ELF-1 (cell line): Measurements from ENCODE around the gene AGTR1.
A peak's percentile ranks its signal among the peaks of the same experiment; 100 is the strongest.
"Not testable (repeated sequence)": the region's sequence is repeated elsewhere in the genome, so short reads cannot be mapped to it uniquely, and the experiment has no call there.

Experiments used
- DNase-seq: peaks from one replicate; pipeline ENCODE4 v3.0.0-alpha.2; 2016; ENCODE audit warnings: low read depth, low spot score

Gene AGTR1

DNA sequence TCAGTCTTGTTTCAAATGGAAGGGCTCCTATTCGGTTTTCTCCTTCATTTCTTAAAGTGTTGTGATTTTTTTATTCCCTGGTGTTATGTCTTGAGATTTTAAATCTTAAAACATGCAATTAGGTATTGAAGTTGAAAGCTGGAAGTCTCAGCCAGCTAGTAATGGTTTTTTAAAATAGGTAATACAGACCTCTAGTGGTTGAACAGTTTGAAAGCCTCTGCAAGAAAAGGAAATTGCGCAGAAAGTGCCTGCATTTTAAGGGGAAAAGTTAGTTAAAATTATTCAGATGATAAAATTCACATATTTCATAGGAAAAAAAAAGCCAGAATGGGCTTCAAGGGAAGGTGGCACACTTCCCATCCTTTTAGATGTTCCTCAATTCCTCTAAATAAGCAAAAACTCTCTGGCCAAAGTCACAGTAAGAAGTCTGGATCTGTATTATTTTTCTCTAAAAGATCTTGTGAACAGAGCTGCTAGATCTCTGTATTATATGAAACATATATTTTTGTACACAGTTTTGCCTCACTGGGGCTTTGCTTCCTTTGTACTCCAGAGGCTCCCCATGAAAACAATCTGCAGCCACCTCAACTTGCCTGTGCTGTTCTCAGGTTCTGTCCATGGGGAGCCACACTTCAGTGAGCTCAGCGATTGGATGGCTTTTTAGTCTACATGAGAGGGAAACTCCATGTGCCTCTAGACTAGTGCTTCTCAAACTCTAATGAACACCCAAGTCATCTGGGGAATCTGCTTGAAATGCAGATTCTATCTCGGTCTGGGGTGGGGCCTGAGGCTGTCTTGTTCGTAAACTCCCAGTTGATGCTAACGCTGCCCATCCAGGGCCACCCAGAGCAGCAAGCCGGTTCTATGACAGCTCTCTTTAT lies 21.5 kb downstream of the AGTR1 start:
- peak; percentile 30 for DNase-seq

DNA sequence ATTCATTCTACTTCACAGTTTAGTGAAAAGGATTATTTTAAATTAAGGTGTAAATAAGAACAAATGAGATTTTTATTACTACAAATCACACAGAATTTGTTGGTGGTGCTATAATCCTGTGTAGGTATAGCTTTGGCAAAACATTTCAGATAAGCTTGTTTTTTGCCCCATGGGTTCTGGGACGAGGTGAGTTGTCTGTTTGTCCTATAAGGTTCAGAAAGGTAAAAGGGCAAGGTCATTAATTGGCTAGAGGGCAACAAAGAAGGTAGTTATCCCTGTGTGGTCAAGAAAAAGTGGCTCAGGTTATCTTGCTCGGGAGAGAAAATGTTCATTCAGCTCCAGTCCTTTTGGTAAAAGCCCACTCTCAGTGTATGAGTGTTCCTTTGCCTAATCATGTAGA lies 23.2 kb downstream of the AGTR1 start:
- no peak for DNase-seq

DNA sequence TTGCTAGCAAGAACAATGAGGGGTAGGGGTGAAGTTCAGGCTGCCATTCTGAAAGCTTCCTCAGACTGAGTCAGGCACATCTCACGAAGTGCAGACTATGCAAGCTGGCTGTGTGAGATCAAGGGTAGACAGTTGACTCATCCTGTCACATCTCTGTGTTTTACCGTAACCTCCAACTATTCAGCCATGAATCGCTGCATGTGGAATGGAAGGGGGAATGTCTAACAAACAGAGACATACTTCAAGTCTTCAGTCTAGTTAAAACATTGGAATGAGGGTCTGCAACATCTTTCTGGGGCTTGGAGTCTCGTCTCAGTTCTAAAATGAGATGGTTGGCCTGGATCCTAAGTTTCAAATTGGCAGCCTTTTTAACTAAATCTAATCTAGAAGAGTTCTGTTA lies 25.9 kb downstream of the AGTR1 start:
- DNase-seq = no peak

DNA sequence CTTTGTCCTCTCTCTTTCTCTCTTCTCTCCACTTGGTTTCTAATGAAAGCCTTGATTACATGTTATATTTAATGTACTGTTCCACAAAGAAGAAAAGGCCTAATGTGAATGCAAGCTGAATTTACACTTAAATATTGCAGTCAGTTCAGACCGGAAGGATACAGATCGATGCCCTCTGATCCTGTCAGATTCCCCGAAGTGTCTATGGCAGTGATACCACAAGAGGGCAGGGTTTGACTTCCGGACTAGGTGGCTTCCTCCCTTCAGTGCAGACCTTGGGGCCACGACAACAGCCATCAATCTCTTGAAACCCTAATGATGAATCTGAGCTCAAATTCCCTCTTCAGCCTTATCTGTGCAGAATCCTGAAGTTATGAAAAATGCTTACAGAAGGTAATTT lies 29.5 kb downstream of the AGTR1 start:
- DNase-seq = peak; percentile 61

DNA sequence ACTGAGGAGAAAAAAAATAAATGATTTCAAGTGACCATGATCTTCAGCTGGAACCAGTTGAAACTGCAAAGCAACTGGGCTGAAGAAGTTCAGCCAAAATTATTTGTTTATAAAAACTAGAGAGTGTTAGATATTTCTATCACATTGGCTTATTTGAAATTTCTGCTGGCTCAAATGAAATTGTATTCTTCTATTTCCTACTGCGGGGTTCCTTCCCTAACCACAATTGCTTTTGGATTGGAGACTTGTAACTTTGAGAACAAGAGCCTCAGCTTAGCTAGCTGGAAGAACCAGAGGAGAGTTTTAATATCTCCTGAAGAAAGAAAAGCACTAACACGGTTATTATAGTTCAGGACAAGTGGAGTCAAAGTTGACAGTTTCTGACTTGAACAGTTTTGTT lies 31.1 kb downstream of the AGTR1 start:
- no peak for DNase-seq

DNA sequence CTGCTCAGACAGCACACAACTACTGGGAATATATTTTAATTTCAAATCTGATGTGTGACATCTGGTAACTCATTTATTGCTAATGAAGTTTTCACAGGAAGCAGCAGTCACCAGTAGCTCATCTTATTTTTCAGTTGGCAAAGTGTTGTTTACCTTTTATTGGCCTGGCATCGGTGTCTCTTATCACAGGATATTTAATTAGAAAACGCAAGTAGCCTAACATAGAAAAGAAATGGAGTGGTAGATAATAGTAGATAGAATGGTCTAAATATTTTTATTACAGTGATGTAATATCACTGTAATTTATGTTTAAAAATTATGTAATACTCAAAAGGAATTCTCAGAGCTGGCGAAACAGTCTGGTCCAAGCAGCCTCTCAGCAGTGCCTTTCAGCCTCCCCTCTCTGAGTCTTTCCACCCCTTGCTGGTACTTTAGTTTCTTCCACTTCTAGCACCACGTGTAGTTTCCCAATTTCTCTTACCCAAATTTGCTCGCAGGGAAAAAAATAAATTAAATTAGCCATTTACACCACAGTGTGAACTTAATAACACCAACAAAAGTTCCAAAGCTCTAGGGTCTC lies 31.9 kb downstream of the AGTR1 start:
- DNase-seq = no peak

DNA sequence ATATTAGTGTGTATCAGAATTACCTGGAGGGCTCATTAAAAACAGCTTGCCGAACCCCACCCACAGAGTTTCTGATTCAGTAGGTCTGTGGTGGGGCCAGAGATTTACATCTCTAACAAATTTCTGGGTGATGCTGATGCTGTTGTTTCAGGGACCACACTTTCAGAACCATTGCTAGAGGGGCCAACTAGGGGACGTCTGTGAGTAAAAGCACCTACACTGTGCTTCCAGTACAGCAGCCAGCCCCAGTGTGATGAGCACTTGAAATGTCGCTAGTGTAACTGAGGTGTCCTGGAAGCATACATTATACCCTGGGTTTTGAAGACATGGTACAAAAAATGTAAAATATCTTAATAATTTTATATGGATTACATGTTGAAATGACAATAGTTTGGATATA lies 33.0 kb downstream of the AGTR1 start:
- DNase-seq = no peak

DNA sequence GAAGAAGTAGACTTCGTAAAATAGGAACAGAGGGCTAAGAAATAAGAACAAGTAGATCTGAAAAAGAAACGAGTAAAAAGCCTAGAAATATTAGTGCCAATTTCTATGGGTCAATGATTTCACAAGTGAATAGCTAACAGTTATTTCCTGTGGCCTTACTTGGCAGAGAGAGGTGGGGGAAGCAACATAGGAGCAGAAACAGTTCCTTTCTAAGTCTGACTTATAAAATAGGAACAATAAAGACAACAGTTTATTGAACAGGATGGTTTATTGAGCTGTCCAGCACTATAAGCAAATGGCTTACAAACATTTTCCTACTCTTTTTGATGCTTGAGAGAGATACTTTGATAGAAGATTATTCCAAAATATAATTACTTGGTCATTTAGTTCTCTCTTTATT lies 37.9 kb downstream of the AGTR1 start:
- no peak for DNase-seq

DNA sequence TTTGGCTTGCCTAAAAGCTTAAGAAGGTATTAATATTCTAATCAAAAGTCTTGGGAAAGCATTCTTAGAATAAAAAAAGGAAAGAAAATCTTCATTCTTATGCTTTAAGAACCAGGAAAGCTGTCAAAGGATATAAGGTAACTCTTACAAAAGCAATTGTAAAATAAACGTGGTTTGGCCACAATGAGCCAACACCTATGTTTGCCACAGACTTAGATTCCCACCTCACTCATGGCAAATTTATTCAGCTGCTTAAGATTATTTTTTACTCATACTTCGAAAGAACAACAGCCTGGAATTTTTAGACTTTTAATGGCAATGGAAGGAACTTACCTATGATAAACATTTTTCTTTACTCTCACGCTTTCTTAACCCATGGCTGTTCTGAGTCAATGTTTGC lies 38.4 kb downstream of the AGTR1 start:
- DNase-seq = no peak

DNA sequence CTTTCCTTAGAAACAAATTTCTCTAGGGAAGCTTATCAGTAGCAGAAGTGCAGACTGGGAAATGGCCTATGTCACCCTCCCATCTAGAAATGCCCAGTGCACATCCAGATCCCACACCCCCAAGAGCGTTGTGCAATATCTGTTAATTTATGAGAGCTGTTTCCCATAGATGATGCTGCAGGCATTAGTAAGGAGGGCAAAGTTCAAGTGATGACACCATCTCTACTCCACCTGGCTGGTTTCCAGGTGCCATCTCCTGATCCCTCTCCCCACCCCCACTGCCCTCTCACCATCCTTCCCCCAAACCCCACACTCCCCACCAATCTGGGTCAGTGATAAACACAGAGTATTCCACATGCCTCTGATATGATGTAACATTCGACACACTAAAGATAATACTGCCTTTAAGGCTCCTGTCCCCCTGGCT lies 39.4 kb downstream of the AGTR1 start:
- DNase-seq = no peak

DNA sequence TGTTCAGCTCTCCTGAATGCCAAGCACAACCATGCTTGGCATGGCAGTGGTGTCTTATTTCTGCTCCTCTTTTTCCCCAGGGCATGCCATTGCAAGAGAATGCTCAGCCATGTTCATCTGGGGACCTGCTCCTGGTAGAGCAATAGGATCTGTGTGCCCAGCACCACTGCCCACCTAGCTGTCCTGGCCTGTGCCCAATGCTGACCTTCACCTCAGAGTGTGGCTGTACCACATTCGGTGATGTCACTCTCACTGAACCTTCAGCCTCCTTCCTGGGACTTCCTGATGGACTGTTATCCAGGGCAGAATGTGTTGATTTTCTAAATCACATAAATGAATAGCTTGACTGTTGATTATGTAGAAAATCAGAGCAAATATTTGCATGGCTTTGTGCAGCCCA lies 42.0 kb downstream of the AGTR1 start:
- DNase-seq = no peak

DNA sequence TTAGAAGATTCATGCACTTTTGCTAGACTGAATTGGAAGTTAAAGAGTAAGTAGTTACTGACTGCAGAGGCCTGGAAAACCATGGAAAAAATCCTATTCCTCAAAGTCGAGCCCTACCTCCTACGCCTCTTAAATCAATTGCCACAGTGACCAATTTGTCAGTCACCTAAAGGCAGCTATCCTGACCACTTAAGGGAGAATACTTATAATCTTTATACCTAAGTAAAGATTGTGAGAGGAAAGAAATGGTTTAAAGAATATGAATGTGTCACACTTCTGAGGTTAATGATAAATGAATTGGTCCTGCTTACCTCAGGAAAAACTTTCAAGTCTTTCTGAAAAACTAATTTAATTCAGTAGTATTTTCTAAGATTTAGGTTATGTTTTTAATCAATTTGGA lies 42.6 kb downstream of the AGTR1 start:
- no peak for DNase-seq

DNA sequence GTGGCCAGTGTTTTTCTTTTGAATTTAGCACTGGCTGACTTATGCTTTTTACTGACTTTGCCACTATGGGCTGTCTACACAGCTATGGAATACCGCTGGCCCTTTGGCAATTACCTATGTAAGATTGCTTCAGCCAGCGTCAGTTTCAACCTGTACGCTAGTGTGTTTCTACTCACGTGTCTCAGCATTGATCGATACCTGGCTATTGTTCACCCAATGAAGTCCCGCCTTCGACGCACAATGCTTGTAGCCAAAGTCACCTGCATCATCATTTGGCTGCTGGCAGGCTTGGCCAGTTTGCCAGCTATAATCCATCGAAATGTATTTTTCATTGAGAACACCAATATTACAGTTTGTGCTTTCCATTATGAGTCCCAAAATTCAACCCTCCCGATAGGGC lies 43.5 kb downstream of the AGTR1 start:
- DNase-seq = no peak

DNA sequence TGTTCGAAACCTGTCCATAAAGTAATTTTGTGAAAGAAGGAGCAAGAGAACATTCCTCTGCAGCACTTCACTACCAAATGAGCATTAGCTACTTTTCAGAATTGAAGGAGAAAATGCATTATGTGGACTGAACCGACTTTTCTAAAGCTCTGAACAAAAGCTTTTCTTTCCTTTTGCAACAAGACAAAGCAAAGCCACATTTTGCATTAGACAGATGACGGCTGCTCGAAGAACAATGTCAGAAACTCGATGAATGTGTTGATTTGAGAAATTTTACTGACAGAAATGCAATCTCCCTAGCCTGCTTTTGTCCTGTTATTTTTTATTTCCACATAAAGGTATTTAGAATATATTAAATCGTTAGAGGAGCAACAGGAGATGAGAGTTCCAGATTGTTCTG lies 44.4 kb downstream of the AGTR1 start:
- DNase-seq = no peak

DNA sequence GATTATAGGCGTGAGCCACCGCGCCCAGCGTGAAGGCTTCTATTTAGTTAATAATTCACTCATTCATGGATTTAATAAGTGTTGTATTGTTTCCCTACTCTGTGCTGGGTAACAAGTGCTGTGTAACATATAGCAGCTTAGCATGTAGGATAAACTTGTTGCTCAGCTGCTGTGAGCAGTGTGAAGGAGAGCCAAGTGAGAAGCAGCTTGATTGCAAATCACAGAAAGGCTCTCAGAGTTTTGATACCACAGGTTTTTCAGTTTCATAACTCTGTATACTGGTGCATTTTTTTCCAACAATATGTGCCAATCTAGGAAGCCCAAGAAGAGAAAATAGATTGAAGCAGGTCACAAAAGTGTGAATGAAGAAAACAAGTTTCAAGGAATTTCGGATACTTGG lies 48.4 kb downstream of the AGTR1 start:
- DNase-seq = no peak

DNA sequence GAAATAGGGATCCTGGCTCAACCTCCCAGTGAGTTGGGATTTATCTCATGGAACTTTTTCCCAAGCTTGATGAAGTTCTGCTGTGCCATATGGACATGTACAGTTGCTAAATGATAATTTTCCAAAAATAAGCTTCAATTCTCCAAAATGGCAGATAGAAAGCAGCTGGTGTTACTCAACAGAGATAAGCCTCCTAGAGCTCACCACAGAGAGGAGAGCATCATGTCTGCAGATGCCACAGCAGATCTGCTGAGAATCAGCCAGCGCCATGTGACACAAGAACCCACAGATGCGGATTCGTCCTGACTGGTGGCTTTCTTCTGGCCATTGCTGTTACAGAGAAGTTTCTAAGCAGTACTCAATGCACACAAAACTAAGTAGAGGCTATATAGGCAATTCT lies 50.6 kb downstream of the AGTR1 start:
- no peak for DNase-seq

DNA sequence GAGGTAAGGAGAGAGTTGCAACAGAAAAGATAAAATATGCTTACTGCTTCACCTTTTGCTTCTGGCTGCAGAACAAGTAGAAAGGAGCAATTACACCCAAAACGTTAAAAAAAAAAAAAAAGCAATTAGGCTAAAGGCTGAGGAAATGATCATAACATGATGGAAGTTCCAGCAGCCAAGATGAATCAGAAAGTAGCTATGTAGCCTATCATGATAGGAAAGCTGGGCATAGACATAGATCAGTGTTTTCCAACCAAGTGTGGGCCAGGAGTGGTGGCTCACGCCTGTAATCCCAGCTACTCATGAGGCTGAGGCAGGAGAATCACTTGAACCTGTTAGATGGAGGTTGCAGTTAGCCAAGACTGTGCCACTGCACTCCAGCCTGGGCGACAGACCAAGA lies 52.6 kb downstream of the AGTR1 start:
- no peak for DNase-seq

DNA sequence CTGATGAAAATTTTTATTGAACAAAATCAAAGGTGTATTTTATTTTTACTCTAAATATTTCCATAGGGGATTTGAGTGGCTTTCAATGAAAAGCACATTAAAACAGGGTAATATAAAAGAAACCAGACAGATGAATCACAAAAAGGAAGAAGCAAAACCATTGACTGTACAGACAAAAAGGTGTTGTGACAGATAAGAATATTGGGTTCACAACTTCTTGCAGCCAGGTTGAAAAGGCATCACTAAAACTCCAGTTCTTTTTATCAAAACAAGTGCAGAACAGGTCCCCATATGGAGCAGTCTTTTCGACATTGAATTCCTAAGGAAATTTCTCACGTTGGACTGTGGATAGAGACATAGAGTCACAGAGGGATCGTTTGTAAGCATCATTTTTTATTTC lies 53.8 kb downstream of the AGTR1 start:
- no peak for DNase-seq

DNA sequence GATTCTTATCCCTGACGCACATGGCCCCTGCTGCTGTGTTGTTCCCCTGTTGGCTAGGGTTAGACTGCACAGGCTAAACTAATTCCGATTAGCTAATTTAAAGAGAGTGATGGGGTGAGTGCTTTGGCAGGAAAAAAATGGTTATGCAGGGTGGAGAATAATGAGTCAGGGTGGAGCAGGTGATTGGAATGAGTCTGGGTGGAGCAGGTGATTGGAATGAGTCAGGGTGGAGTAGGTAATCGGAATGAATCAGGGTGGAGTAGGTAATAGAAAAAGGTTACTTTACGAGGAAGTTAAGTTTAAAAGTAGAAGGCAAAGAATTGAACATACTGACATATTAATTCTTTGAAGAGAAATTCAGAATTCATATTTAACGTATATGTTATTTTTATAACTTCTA lies 55.7 kb downstream of the AGTR1 start:
- not testable (repeated sequence) for DNase-seq

DNA sequence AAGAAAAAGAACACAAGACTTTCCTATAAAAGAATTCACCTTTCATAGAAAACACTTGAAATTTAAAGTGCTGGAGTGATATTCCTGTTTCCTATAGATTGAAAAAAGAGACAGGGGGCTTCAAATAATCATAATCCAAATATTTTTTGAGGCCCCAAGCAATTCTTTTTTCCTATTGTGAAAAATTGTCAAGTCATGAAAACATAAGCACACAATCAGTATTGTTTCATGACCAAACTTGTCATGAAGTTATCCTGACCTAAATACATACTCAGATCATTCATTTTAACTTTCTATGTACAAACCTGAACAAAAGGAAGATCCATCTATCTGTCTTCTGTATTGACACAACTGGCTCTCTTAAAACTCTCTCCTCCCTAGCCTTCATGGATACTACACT lies 57.9 kb downstream of the AGTR1 start:
- no peak for DNase-seq

DNA sequence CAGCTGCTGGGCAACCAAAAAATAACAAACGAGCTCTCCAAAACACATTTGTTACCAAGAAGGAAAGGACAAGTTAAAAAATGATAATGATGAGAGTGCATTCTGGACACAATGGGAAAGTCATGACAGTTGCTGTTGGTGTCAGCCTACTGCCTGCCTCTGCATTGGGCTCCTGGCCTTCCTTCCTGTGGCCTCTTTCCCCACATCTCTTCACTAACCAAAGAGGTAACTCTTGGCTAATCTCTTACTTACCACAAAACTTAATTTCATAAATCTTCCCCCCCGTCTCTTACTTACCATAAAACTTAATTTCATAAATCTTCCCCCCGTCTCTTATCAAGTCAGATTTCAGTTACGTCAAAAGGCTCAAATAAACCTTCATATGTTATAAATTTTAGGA lies 58.6 kb downstream of the AGTR1 start:
- no peak for DNase-seq

DNA sequence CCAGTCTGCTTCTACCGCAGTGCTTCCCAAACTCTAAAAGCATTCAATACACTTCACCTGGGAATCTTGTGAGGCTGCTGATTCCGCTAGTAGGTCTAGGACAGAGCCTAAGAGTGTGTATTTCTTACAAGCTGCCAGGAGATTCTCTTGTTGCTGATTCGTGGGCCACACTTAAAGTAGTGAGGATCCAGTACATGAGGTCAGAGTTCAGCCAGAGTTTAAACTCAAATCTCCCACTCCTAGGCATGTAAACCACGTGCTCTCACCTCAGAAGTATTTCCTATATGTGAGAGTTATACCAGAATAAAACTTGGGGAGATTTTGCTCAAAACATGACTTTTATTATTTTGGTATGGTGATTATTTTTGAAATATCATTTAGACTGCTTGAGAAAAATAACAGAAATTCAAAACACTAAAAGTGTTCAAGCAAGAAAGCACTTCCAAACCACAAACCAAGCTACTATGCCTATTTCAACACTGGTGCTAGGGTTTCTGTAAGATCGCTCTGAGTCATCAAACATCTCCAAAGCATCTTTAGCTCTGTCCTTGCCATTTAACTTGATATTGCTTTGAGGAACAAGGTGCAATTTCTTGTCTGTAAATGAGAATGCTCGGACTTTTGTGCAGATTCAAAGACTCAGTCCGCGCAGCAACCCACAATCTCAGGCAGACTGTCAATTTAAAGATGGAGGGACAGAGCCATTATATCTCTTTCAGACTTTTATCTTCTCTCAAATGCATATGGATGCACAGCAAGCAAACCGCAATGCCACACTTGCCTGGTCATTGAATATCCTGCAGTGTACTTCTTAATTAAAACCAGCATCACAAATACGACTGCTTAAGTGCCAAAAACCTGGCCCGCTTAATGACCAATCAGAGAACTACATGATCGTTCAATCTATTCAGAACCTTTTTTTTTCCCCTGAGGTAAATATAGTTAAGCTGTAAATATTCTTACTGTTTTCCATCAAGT lies 59.8 kb downstream of the AGTR1 start:
- DNase-seq = no peak
